SKM-1 treated with dmso at 0.1 percent for 144 hours (cell line): ENCODE data around the gene ZNF212.

ENCODE experiments used
- DNase-seq: peaks from one replicate; lab custom pipeline; 2025; ENCODE audit not compliant: unreplicated experiment; lab: John Stamatoyannopoulos, UW

Gene ZNF212

GRCh38 chr7:149284850-149285585, 45.6 kb downstream of the ZNF212 start:
- peak; percentile 53 for DNase-seq

GRCh38 chr7:149285603-149286002, 46.2 kb downstream of the ZNF212 start:
- no peak for DNase-seq

- no peak for DNase-seq
These were observed 47.5 kb downstream of the ZNF212 start for GRCh38 chr7:149286811-149287400.

- DNase-seq, result no peak
These were observed 48.2 kb downstream of the ZNF212 start for GRCh38 chr7:149287622-149288021.

GRCh38 chr7:149289262-149289661, 49.8 kb downstream of the ZNF212 start:
- DNase-seq, result no peak

- no peak for DNase-seq
These were observed 50.4 kb downstream of the ZNF212 start for GRCh38 chr7:149289856-149290255.

- no peak for DNase-seq
These were observed 51.8 kb downstream of the ZNF212 start for GRCh38 chr7:149291036-149291780.

- DNase-seq, result no peak
These were observed 52.5 kb downstream of the ZNF212 start for GRCh38 chr7:149291781-149292461.

- no peak for DNase-seq
These were observed 53.0 kb downstream of the ZNF212 start for GRCh38 chr7:149292462-149292823.

GRCh38 chr7:149293338-149293737, 53.9 kb downstream of the ZNF212 start:
- DNase-seq, result no peak

- no peak for DNase-seq
These were observed 54.6 kb downstream of the ZNF212 start for GRCh38 chr7:149293946-149294633.

- DNase-seq, result no peak
These were observed 55.4 kb downstream of the ZNF212 start for GRCh38 chr7:149294634-149295480.

- no peak for DNase-seq
These were observed 56.0 kb downstream of the ZNF212 start for GRCh38 chr7:149295481-149295850.

- DNase-seq, result no peak
These were observed 56.9 kb downstream of the ZNF212 start for GRCh38 chr7:149296368-149296767.

- DNase-seq, result no peak
These were observed 57.7 kb downstream of the ZNF212 start for GRCh38 chr7:149297034-149297755.

- no peak for DNase-seq
These were observed 61.3 kb downstream of the ZNF212 start for GRCh38 chr7:149300620-149301285.

- DNase-seq, result no peak
These were observed 62.8 kb downstream of the ZNF212 start for GRCh38 chr7:149302222-149302621.

GRCh38 chr7:149302865-149303264, 63.4 kb downstream of the ZNF212 start:
- no peak for DNase-seq

- DNase-seq, result no peak
These were observed 64.6 kb downstream of the ZNF212 start for GRCh38 chr7:149304006-149304405.
